Measurements from ENCODE around the gene TNRC6B. TPM values are rescaled to one million over a fixed set of nuclear protein-coding genes. Genes with fewer than 3 reads are reported as not detected.

TNRC6B gene
- total RNA-seq (2021) (49.7 to 51.1 TPM (median 50.4 TPM) in 3 replicates), Bru-seq, nascent RNA (percentile 84 among the genes with signal in this experiment)
- long read RNA-seq, experiment 1, full-length matches to known transcripts, result 20 of 90 reads
- long read RNA-seq, experiment 1, partial matches to known transcripts, result 26 of 90 reads
- long read RNA-seq, experiment 1, other reads (novel, unspliced or antisense), result 44 of 90 reads
- long read RNA-seq, experiment 2, partial matches to known transcripts, result 5 of 23 reads
- long read RNA-seq, experiment 2, other reads (novel, unspliced or antisense), result 18 of 23 reads
- long read RNA-seq, experiment 3, partial matches to known transcripts, result 2 of 3 reads
- long read RNA-seq, experiment 3, other reads (novel, unspliced or antisense), result 1 of 3 reads

GRCh38 chr22:40177738-40178416 is at the start of gene TNRC6B:
TSS of gene TNRC6B (plus strand) at chr22:40177925. CDS start at chr22:40178136, 211 bp downstream.
- H3K4me1 Mint-ChIP-seq, result peaks cover 51% of the 10 kb centered on the region
- peak; percentile 73 for ATAC-seq
- ChIA-PET POLR2A (interaction anchor here (0.6 to 1.6 kb wide), 9 partner anchors 11 to 170 kb away, joined by 3 to 22 read pairs (median 3); no protein-coding TSS in a partner anchor), CTCF (interaction anchor here (1.6 to 5.7 kb wide), 2 partner anchors 15 to 170 kb away, joined by 4 to 40 read pairs; no protein-coding TSS in a partner anchor)
- H3K9me3 Mint-ChIP-seq, result no peaks in the 10 kb centered on the region
- DNase-seq (ENCODE audit: low spot score), result peak; percentile 54
- peak within 1 kb of the TSS; percentile 96 for H3K27ac Mint-ChIP-seq
- no peaks in the 10 kb centered on the region for H3K27me3 Mint-ChIP-seq (ENCODE audit: low read depth)
- H3K36me3 Mint-ChIP-seq, result peaks cover 9% of the 10 kb centered on the region; the same call in 1 of the 2 replicates
- peak within 1 kb of the TSS; percentile 93 for H3K4me3 Mint-ChIP-seq
- TF ChIP-seq, protein P1, sequence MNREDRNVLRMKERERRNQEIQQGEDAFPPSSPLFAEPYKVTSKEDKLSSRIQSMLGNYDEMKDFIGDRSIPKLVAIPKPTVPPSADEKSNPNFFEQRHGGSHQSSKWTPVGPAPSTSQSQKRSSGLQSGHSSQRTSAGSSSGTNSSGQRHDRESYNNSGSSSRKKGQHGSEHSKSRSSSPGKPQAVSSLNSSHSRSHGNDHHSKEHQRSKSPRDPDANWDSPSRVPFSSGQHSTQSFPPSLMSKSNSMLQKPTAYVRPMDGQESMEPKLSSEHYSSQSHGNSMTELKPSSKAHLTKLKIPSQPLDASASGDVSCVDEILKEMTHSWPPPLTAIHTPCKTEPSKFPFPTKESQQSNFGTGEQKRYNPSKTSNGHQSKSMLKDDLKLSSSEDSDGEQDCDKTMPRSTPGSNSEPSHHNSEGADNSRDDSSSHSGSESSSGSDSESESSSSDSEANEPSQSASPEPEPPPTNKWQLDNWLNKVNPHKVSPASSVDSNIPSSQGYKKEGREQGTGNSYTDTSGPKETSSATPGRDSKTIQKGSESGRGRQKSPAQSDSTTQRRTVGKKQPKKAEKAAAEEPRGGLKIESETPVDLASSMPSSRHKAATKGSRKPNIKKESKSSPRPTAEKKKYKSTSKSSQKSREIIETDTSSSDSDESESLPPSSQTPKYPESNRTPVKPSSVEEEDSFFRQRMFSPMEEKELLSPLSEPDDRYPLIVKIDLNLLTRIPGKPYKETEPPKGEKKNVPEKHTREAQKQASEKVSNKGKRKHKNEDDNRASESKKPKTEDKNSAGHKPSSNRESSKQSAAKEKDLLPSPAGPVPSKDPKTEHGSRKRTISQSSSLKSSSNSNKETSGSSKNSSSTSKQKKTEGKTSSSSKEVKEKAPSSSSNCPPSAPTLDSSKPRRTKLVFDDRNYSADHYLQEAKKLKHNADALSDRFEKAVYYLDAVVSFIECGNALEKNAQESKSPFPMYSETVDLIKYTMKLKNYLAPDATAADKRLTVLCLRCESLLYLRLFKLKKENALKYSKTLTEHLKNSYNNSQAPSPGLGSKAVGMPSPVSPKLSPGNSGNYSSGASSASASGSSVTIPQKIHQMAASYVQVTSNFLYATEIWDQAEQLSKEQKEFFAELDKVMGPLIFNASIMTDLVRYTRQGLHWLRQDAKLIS (CRISPR knock-in tag; IDR thresholded peaks at IDR 0.05; ENCODE audit: borderline replicate concordance), result no peak
- TF ChIP-seq, protein P2, sequence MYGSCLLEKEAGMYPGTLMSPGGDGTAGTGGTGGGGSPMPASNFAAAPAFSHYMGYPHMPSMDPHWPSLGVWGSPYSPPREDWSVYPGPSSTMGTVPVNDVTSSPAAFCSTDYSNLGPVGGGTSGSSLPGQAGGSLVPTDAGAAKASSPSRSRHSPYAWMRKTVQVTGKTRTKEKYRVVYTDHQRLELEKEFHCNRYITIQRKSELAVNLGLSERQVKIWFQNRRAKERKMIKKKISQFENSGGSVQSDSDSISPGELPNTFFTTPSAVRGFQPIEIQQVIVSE (CRISPR knock-in tag; IDR thresholded peaks at IDR 0.05; ENCODE audit: borderline replicate concordance), result no peak
- TF ChIP-seq ZNF416 (CRISPR knock-in tag; IDR thresholded peaks at IDR 0.05) (no peak), NFATC4 (CRISPR knock-in tag; IDR thresholded peaks at IDR 0.05) (no peak), USF2 (CRISPR knock-in tag; IDR thresholded peaks at IDR 0.05) (peak; percentile 93), FOXK1 (CRISPR knock-in tag; IDR thresholded peaks at IDR 0.05) (peak; percentile 64; the same call in 1 of the 2 replicates), ZBTB21 (CRISPR knock-in tag; IDR thresholded peaks at IDR 0.05; ENCODE audit: borderline replicate concordance) (no peak), HMGA2 (CRISPR knock-in tag; IDR thresholded peaks at IDR 0.05) (no peak), ESRRA (CRISPR knock-in tag; IDR thresholded peaks at IDR 0.05; ENCODE audit: borderline replicate concordance) (no peak), JAZF1 (CRISPR knock-in tag; IDR thresholded peaks at IDR 0.05) (no peak), SP1 (CRISPR knock-in tag; conservative IDR thresholded peaks at IDR 0.05) (peak; percentile 46; the same call in 1 of the 2 replicates), USF1 (CRISPR knock-in tag; IDR thresholded peaks at IDR 0.05) (peak; percentile 92), ETV6 (CRISPR knock-in tag; IDR thresholded peaks at IDR 0.05) (peak; percentile 80), MXD4 (CRISPR knock-in tag; IDR thresholded peaks at IDR 0.05; ENCODE audit: borderline replicate concordance) (no peak), MYBL2 (CRISPR knock-in tag; IDR thresholded peaks at IDR 0.05) (0 out of 2 replicates have a peak, but pooled peaks have one; percentile 52)
- TF ChIP-seq, protein P3, sequence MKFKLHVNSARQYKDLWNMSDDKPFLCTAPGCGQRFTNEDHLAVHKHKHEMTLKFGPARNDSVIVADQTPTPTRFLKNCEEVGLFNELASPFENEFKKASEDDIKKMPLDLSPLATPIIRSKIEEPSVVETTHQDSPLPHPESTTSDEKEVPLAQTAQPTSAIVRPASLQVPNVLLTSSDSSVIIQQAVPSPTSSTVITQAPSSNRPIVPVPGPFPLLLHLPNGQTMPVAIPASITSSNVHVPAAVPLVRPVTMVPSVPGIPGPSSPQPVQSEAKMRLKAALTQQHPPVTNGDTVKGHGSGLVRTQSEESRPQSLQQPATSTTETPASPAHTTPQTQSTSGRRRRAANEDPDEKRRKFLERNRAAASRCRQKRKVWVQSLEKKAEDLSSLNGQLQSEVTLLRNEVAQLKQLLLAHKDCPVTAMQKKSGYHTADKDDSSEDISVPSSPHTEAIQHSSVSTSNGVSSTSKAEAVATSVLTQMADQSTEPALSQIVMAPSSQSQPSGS (CRISPR knock-in tag; IDR thresholded peaks at IDR 0.05; ENCODE audit: borderline replicate concordance, low read depth), result no peak
- TF ChIP-seq, protein P4, sequence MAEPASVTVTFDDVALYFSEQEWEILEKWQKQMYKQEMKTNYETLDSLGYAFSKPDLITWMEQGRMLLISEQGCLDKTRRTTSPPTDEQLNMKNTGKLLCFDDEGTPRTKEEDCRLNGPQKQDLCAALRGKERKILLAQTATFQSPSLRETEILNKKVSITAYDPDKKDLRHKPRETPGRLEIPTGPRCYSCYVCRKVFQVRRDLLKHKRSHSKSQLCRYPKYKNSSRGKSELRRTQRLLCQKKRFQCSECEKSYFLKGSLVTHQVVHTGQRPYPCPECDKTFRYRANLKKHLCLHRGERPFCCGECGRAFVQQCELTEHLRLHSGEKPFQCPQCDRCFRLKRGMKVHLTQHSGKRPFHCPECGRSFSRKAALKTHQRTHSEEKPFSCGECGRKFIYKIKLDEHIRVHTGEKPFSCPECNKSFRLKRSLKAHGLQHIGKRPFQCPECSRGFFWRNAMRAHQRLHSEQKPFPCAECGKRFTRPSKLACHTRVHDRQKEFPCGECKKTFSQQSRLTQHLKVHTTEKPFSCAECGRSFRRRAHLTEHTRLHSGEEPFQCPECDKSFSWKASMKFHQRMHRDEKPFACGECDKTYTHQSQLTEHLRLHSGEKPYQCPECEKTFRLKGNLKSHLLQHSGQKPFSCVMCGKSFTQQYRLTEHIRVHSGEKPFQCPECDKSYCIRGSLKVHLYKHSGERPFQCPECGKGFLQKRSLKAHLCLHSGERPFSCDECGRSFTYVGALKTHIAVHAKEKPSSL (CRISPR knock-in tag; conservative IDR thresholded peaks at IDR 0.05), result no peak
- TF ChIP-seq, protein P5, sequence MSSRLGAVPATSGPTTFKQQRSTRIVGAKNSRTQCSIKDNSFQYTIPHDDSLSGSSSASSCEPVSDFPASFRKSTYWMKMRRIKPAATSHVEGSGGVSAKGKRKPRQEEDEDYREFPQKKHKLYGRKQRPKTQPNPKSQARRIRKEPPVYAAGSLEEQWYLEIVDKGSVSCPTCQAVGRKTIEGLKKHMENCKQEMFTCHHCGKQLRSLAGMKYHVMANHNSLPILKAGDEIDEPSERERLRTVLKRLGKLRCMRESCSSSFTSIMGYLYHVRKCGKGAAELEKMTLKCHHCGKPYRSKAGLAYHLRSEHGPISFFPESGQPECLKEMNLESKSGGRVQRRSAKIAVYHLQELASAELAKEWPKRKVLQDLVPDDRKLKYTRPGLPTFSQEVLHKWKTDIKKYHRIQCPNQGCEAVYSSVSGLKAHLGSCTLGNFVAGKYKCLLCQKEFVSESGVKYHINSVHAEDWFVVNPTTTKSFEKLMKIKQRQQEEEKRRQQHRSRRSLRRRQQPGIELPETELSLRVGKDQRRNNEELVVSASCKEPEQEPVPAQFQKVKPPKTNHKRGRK (CRISPR knock-in tag; IDR thresholded peaks at IDR 0.05; ENCODE audit: borderline replicate concordance), result no peak
- TF ChIP-seq, protein P6, sequence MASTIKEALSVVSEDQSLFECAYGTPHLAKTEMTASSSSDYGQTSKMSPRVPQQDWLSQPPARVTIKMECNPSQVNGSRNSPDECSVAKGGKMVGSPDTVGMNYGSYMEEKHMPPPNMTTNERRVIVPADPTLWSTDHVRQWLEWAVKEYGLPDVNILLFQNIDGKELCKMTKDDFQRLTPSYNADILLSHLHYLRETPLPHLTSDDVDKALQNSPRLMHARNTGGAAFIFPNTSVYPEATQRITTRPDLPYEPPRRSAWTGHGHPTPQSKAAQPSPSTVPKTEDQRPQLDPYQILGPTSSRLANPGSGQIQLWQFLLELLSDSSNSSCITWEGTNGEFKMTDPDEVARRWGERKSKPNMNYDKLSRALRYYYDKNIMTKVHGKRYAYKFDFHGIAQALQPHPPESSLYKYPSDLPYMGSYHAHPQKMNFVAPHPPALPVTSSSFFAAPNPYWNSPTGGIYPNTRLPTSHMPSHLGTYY (CRISPR knock-in tag; IDR thresholded peaks at IDR 0.05), result no peak
